Measurements from ENCODE around the gene SH3BGRL2.
"Not testable (repeated sequence)": the region's sequence is repeated elsewhere in the genome, so short reads cannot be mapped to it uniquely, and the experiment has no call there.

The SH3BGRL2 gene

DNA sequence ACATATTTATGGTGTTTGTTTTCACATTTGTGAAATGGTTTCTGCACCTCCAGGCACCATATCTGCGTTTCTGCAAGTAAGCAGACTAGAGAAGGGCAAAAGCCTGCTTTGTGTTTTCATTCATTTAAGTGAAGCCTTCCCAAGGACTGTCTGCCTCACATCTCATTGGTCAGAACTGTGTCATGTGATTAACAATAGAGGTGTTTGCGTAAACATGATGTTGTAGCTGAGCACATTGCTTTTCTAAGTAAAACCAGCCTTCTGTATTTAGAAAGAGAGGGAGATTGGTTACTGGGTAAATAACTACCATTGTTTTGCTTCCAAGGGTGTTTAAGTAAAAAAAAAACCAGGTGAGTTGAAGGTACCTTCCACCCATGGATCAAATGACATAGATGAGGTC is 39.7 kb downstream of the SH3BGRL2 start:
- H3K27ac ChIP-seq (ENCODE audit: insufficient read depth, low read length, poor library complexity, severe bottlenecking) = no peak overlapping the region
- no peaks in the 10 kb centered on the region for H3K27me3 ChIP-seq (replicated peaks; ENCODE audit: control insufficient read depth, insufficient read depth, low read length, poor library complexity, severe bottlenecking)
- no peak for DNase-seq
- no peaks in the 10 kb centered on the region for H3K9me3 ChIP-seq (ENCODE audit: control insufficient read depth, low read length)
- H3K36me3 ChIP-seq (ENCODE audit: control insufficient read depth, insufficient read depth, low read length) = no peaks in the 10 kb centered on the region
- peaks cover 3% of the 10 kb centered on the region for H3K4me1 ChIP-seq (ENCODE audit: control insufficient read depth, insufficient read depth, low read length, poor library complexity, severe bottlenecking)
- H3K4me3 ChIP-seq (ENCODE audit: insufficient read depth, low read depth, low read length, poor library complexity, severe bottlenecking) = no peak overlapping the region

DNA sequence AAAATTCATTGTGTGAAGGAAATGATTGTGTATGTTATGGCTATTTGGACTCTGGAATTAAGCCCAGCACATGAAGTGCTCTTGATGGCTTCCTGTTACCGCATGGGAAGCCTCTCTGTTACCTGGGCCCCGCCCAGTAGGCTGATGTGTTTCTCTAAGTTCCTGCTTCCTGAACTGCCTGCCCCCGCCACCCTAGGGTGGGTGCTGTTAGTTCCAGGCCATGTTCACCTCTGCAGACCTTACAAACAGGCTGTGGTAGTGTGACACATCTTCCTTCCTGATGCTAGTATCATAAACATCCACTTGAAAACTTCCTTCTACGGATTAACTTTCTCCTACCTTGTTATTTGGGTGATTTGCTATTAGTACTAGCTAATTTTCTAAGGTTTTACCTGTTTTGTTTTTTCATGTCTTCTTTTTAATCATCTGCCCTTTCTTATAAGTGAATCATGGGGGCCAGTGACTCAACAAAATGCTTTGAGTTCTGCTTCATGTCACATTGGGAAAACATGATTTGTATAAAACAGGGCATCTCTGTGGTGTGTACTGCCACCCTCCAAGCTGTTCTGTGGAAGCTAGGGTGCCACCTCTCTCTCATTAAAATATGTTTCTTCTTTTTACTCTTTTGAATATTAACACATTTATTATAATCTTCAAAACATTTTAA is 40.6 kb downstream of the SH3BGRL2 start:
- peak in 1 of 3 donors; percentile 1 for DNase-seq
- Histone ChIP-seq H3K27ac (ENCODE audit: insufficient read depth, low read length, poor library complexity, severe bottlenecking) (no peak overlapping the region), H3K27me3 (replicated peaks; ENCODE audit: control insufficient read depth, insufficient read depth, low read length, poor library complexity, severe bottlenecking) (no peaks in the 10 kb centered on the region), H3K4me1 (ENCODE audit: control insufficient read depth, insufficient read depth, low read length, poor library complexity, severe bottlenecking) (peaks cover 3% of the 10 kb centered on the region), H3K4me3 (ENCODE audit: insufficient read depth, low read depth, low read length, poor library complexity, severe bottlenecking) (no peak overlapping the region), H3K9me3 (ENCODE audit: control insufficient read depth, low read length) (no peaks in the 10 kb centered on the region), H3K36me3 (ENCODE audit: control insufficient read depth, insufficient read depth, low read length) (no peaks in the 10 kb centered on the region)

DNA sequence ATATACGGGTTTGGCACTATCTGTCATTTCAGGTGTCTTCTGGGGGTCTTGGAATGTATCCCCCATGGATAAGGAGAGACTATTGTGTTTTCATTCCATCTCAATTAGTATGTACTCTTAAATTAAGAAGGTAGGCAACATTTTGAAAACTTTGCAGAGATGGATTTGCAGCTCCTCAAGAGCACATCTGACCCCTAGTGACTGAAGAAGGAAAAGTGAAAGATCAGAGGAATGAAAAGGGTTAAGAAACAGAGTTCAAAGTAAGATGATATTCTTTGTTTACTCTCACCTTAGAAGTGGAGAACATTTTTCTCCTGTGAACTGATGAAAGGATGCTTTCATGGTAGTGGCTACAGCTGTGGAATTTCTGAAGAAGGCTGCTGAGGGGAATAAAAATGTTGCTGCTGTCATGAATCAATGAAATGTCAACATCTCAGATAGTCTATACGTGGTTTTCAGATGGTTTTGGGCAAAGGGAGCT is 41.5 kb downstream of the SH3BGRL2 start:
- DNase-seq = no peak
- H3K4me1 ChIP-seq (ENCODE audit: control insufficient read depth, insufficient read depth, low read length, poor library complexity, severe bottlenecking) = peaks cover 3% of the 10 kb centered on the region
- H3K9me3 ChIP-seq (ENCODE audit: control insufficient read depth, low read length) = no peaks in the 10 kb centered on the region
- H3K4me3 ChIP-seq (ENCODE audit: insufficient read depth, low read depth, low read length, poor library complexity, severe bottlenecking) = no peak overlapping the region
- H3K27ac ChIP-seq (ENCODE audit: insufficient read depth, low read length, poor library complexity, severe bottlenecking) = no peak overlapping the region
- H3K36me3 ChIP-seq (ENCODE audit: control insufficient read depth, insufficient read depth, low read length) = no peaks in the 10 kb centered on the region
- no peaks in the 10 kb centered on the region for H3K27me3 ChIP-seq (replicated peaks; ENCODE audit: control insufficient read depth, insufficient read depth, low read length, poor library complexity, severe bottlenecking)

DNA sequence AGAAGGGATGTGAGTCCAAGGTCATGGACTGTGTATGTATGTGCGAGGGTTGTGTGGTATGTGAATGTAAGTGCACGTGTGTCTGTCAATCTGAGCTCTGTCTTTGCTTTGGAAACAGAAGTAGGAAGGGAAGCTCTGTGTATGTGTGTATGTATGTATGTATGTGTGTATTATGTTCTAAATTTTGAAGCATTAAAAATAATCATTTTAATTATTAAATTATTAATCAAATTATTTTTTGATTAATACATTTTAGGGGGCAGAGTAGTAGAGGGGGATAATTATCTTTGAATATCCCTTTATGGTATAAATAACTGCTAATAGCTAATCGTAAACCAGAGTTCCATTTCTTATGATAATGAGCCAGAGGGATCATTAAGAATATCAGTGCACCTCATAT is 42.8 kb downstream of the SH3BGRL2 start:
- no peaks in the 10 kb centered on the region for H3K27me3 ChIP-seq (replicated peaks; ENCODE audit: control insufficient read depth, insufficient read depth, low read length, poor library complexity, severe bottlenecking)
- H3K4me1 ChIP-seq (ENCODE audit: control insufficient read depth, insufficient read depth, low read length, poor library complexity, severe bottlenecking) = peaks cover 3% of the 10 kb centered on the region
- no peaks in the 10 kb centered on the region for H3K9me3 ChIP-seq (ENCODE audit: control insufficient read depth, low read length)
- no peaks in the 10 kb centered on the region for H3K36me3 ChIP-seq (ENCODE audit: control insufficient read depth, insufficient read depth, low read length)
- DNase-seq = no peak
- H3K4me3 ChIP-seq (ENCODE audit: insufficient read depth, low read depth, low read length, poor library complexity, severe bottlenecking) = no peak overlapping the region
- H3K27ac ChIP-seq (ENCODE audit: insufficient read depth, low read length, poor library complexity, severe bottlenecking) = no peak overlapping the region

DNA sequence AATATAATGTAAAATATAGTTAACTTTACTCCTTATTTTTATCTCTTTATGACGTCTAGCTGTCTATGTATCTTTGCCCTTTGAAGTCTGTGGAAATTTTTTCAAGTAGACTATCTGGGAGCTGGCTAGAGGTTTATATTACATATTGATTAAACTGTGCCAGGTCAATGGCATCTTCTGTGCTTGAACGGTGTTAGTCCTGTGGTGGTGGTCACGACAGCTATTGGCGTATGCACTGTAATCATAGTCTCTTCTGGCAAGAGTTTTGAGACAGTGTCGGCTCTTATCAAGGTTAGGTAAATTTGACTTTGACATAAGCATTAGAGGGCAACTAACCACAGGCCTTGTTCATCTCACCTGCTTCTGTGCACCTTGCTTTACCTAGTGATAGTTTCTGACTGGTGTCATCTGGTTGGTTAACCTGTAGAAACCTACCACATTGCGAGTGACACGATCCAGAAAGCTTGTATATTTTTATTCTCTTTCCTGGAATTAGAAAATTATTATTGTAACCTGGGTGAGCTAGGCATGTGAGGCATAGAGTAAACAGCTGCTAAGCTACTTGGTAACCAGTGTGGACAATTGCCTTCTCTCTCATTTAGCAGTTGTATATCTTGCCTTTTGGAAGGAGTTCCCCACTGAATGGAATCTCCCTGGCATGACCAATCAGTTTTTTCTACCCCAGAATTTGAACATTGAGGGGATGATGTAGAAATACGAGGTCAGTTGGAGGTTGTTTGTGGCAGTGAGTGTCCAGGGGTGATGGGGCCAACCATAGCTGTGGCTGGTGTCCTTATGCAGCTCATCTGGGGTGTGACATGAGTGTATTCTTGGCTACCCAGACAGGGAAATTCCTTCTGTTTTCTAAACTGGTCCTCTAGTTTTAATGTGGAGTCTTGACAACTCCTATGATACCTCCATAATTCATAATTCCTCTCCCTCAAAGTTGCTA is 45.9 kb downstream of the SH3BGRL2 start:
- no peak for DNase-seq
- Histone ChIP-seq H3K27me3 (replicated peaks; ENCODE audit: control insufficient read depth, insufficient read depth, low read length, poor library complexity, severe bottlenecking) (no peaks in the 10 kb centered on the region), H3K36me3 (ENCODE audit: control insufficient read depth, insufficient read depth, low read length) (no peaks in the 10 kb centered on the region), H3K4me3 (ENCODE audit: insufficient read depth, low read depth, low read length, poor library complexity, severe bottlenecking) (no peak overlapping the region), H3K9me3 (ENCODE audit: control insufficient read depth, low read length) (no peaks in the 10 kb centered on the region), H3K4me1 (ENCODE audit: control insufficient read depth, insufficient read depth, low read length, poor library complexity, severe bottlenecking) (no peaks in the 10 kb centered on the region), H3K27ac (ENCODE audit: insufficient read depth, low read length, poor library complexity, severe bottlenecking) (no peak overlapping the region)

DNA sequence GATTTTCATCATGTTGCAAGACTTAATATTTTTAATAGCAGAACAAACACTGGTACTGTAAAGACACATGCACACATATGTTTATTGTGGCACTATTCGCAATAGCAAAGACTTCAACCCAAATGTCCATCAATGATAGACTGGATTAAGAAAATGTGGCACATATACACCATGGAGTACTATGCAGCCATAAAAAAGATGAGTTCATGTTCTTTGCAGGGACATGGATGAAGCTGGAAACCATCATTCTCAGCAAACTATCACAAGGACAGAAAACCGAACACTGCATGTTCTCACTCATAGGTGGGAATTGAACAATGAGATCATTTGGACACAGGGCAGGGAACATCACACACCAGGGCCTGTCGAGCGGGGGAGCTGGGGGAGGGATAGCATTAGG is 51.6 kb downstream of the SH3BGRL2 start:
- H3K27me3 ChIP-seq (replicated peaks; ENCODE audit: control insufficient read depth, insufficient read depth, low read length, poor library complexity, severe bottlenecking); H3K4me1 ChIP-seq (ENCODE audit: control insufficient read depth, insufficient read depth, low read length, poor library complexity, severe bottlenecking); H3K9me3 ChIP-seq (ENCODE audit: control insufficient read depth, low read length); DNase-seq; H3K27ac ChIP-seq (ENCODE audit: insufficient read depth, low read length, poor library complexity, severe bottlenecking); H3K4me3 ChIP-seq (ENCODE audit: insufficient read depth, low read depth, low read length, poor library complexity, severe bottlenecking); H3K36me3 ChIP-seq (ENCODE audit: control insufficient read depth, insufficient read depth, low read length): not testable (repeated sequence)

DNA sequence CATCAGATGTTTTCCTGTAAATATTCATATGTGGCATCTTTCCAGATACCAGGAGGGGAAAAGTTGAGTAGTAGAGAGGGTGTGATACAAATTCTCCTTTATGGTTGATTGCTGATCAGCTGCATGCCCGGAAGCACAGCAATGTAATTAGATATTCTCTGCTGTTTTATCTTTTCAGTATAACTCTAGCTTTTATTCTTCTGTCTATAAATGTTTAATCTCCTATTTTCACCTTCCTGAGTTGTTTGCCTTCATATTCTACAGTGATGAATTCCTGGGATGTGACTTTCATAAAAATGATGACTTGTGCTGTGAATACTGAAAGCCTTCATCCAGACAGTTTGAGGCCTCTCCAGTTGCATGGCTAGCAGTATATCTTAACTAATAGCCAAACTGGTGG is 53.7 kb downstream of the SH3BGRL2 start:
- Histone ChIP-seq H3K27me3 (replicated peaks; ENCODE audit: control insufficient read depth, insufficient read depth, low read length, poor library complexity, severe bottlenecking) (no peaks in the 10 kb centered on the region), H3K4me1 (ENCODE audit: control insufficient read depth, insufficient read depth, low read length, poor library complexity, severe bottlenecking) (no peaks in the 10 kb centered on the region), H3K36me3 (ENCODE audit: control insufficient read depth, insufficient read depth, low read length) (no peaks in the 10 kb centered on the region), H3K9me3 (ENCODE audit: control insufficient read depth, low read length) (no peaks in the 10 kb centered on the region), H3K27ac (ENCODE audit: insufficient read depth, low read length, poor library complexity, severe bottlenecking) (no peak overlapping the region), H3K4me3 (ENCODE audit: insufficient read depth, low read depth, low read length, poor library complexity, severe bottlenecking) (no peak overlapping the region)
- DNase-seq = no peak

DNA sequence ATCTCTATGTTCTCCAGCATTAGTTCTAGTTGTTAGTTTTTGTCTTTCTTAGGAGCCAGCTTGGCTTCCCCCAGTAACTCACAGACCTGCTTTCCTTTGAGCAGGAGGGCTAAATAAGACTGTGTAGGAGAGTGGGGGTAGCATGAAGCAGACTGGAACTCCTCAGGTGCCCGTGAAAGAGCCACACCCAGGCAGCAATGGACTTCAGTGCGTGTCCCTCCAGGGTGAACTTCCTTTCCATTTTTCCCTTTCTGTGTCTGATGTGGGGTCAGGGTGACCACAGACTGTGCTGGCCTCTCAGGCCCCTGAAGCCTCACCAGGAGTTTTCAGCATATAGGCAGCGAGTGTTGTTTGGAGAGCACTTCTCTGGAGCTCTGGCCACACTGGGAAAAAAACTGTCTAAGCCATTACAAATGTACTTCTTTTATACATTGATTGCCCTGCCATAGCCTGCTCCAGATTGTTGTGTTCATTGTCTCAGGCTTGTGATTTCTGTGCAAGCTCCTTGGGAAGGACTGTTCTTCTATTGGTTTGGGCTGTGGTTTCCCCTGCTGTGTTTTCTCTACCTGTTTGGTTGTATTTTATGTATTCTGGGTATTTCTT is 55.7 kb downstream of the SH3BGRL2 start:
- DNase-seq = no peak
- no peak overlapping the region for H3K4me3 ChIP-seq (ENCODE audit: insufficient read depth, low read depth, low read length, poor library complexity, severe bottlenecking)

DNA sequence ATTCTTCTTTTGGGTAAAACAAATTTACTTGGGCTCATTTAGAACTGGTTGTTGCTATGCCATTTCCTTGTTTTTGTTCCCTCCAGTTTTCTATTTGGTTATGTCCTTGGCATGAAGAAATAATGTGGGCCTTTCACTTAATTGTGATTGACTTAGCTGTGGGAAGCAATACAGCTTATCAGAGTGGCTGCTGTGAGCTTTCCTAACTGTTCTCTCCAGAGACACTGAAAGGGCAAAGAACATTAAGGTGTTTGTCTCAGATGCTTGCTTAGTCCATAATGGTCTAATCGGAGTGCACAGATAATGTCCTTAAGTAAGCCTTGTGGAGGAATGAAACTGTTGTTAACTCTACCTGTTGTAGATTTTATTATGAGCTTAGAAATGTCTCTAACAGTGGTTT is 56.6 kb downstream of the SH3BGRL2 start:
- Histone ChIP-seq H3K4me3 (ENCODE audit: insufficient read depth, low read depth, low read length, poor library complexity, severe bottlenecking) (no peak overlapping the region), H3K27ac (ENCODE audit: insufficient read depth, low read length, poor library complexity, severe bottlenecking) (no peak overlapping the region), H3K27me3 (replicated peaks; ENCODE audit: control insufficient read depth, insufficient read depth, low read length, poor library complexity, severe bottlenecking) (no peaks in the 10 kb centered on the region), H3K4me1 (ENCODE audit: control insufficient read depth, insufficient read depth, low read length, poor library complexity, severe bottlenecking) (no peaks in the 10 kb centered on the region), H3K36me3 (ENCODE audit: control insufficient read depth, insufficient read depth, low read length) (no peaks in the 10 kb centered on the region), H3K9me3 (ENCODE audit: control insufficient read depth, low read length) (no peaks in the 10 kb centered on the region)
- no peak for DNase-seq

More for the DNA sequence above, 55.7 kb downstream of the SH3BGRL2 start:
- H3K4me1 ChIP-seq (ENCODE audit: control insufficient read depth, insufficient read depth, low read length, poor library complexity, severe bottlenecking) = no peaks in the 10 kb centered on the region
- H3K9me3 ChIP-seq (ENCODE audit: control insufficient read depth, low read length) = no peaks in the 10 kb centered on the region
- no peak overlapping the region for H3K27ac ChIP-seq (ENCODE audit: insufficient read depth, low read length, poor library complexity, severe bottlenecking)
- no peaks in the 10 kb centered on the region for H3K27me3 ChIP-seq (replicated peaks; ENCODE audit: control insufficient read depth, insufficient read depth, low read length, poor library complexity, severe bottlenecking)
- no peaks in the 10 kb centered on the region for H3K36me3 ChIP-seq (ENCODE audit: control insufficient read depth, insufficient read depth, low read length)

DNA sequence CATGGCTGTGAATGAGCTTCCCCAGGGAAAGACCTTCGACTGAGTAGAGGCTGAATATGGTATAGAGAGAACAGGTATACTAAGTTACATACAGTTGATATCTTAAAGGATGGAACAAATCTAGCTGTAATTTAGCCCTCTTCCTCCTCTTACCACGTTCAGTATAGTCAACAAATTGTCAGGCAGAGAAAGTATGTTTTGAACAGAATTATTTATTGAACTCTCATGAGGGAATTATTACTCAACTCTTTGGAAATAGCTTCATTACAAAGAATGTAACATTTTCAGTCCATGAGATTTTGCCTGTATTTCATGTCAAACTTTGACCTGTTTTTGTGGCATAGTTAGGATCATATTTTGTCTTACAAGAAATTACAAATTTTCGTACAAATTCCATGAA is 63.0 kb downstream of the SH3BGRL2 start:
- Histone ChIP-seq H3K4me3 (ENCODE audit: insufficient read depth, low read depth, low read length, poor library complexity, severe bottlenecking) (no peak overlapping the region), H3K36me3 (ENCODE audit: control insufficient read depth, insufficient read depth, low read length) (no peaks in the 10 kb centered on the region)

More for the DNA sequence above, 63.0 kb downstream of the SH3BGRL2 start:
- Histone ChIP-seq H3K9me3 (ENCODE audit: control insufficient read depth, low read length) (no peaks in the 10 kb centered on the region), H3K27me3 (replicated peaks; ENCODE audit: control insufficient read depth, insufficient read depth, low read length, poor library complexity, severe bottlenecking) (peaks cover 4% of the 10 kb centered on the region), H3K4me1 (ENCODE audit: control insufficient read depth, insufficient read depth, low read length, poor library complexity, severe bottlenecking) (no peaks in the 10 kb centered on the region), H3K27ac (ENCODE audit: insufficient read depth, low read length, poor library complexity, severe bottlenecking) (no peak overlapping the region)
- DNase-seq = no peak
